Esophagus squamous epithelium (tissue), 5 donors: ENCODE results near the gene DPP3. TPM values are rescaled to one million over a fixed set of nuclear protein-coding genes. Genes with fewer than 3 reads are reported as not detected.

ENCODE experiments used
- DNase-seq: peaks from one replicate; lab custom pipeline; 2025; lab: John Stamatoyannopoulos, UW
- H3K27ac ChIP-seq, 4 donors: fragments of 200-600 bp; sonication (generic); one replicate each; pipeline ENCODE4 v1.5.1; 2016 to 2019; ENCODE audit warnings: mild to moderate bottlenecking in 1 of 4
- H3K27me3 ChIP-seq, 4 donors: fragments of 200-600 bp; sonication (generic); 1 replicate in 3 of 4; 2 replicates in 1 of 4; pipeline versions ENCODE4 v1.5.1 to v1.6.0; 2017 to 2021; ENCODE audit warnings: antibody characterized with exemption in 1 of 4
- H3K36me3 ChIP-seq, 3 donors: fragments of 200-600 bp; sonication (generic); one replicate each; pipeline ENCODE4 v1.5.1; 2016 to 2019
- H3K4me1 ChIP-seq, 3 donors: fragments of 200-600 bp; sonication (generic); one replicate each; pipeline ENCODE4 v1.5.1; 2017 to 2019
- H3K4me3 ChIP-seq, 4 donors: fragments of 200-600 bp; sonication (generic); 1 replicate in 3 of 4; 2 replicates in 1 of 4; pipeline ENCODE4 v1.5.1; 2016 to 2019; ENCODE audit warnings: mild to moderate bottlenecking in 2 of 4, moderate library complexity in 1 of 4
- H3K9me3 ChIP-seq, 3 donors: fragments of 200-600 bp; sonication (generic); one replicate each; pipeline ENCODE4 v1.5.1; 2016 to 2019
- CTCF ChIP-seq, 6 experiments: fragments of 450-650 bp in 4 of 6; fragments of 200-600 bp in 2 of 6; sonication (generic) in 2 of 6; IDR thresholded peaks; one replicate each; pipeline ENCODE4 v1.5.1; 2016 to 2019; ENCODE audit warnings: antibody characterized with exemption in 6 of 6, mild to moderate bottlenecking in 4 of 6, moderate library complexity in 4 of 6
- POLR2A ChIP-seq, 4 donors: fragments of 450-650 bp; IDR thresholded peaks; one replicate each; pipeline ENCODE4 v1.6.1; 2017; ENCODE audit warnings: antibody characterized with exemption in 4 of 4, mild to moderate bottlenecking in 4 of 4, moderate library complexity in 3 of 4
- WGBS, 2 donors: methylation state at CpG; one replicate each; pipeline ENCODE4 v1.1.5; 2018; 5-methylcytosine and 5-hydroxymethylcytosine counted together
- intact Hi-C: fragments of 100-400 bp; cut with DNase I; formaldehyde crosslinking; loops from one replicate; pipeline ENCODE4 v1.15.0; 2022
- small RNA-seq, 4 donors: library from RNA; depleted of rRNA; stranded (forward); fragments of <200 nt; gene quantifications; one replicate each; pipeline ENCODE3, GENCODE V24; 2016
- total RNA-seq, 4 donors: library from RNA; depleted of rRNA; stranded (reverse); fragments of >200 nt; gene quantifications; one replicate each; pipeline ENCODE4 v1.1.0, GENCODE V29; 2016
- donor health status: DM: yes; HTN: yes; CAD: no.

DPP3 gene
- total RNA-seq, 4 donors from 2014 or later, result 24.6 to 49.2 (median 43.5) TPM

- 56 to 66% methylated on average over 3 to 5 of the region's 7 CpGs for WGBS, 2 donors
- TF ChIP-seq CTCF (IDR thresholded peaks at IDR 0.05) (no peak), POLR2A (IDR thresholded peaks at IDR 0.05) (no peak)
- intact Hi-C loops, result no loop called here
- H3K4me1 ChIP-seq, result peaks cover 7 to 11% (median 7%) of the 10 kb centered on the region in 3 donors
- no peaks in the 10 kb centered on the region for H3K9me3 ChIP-seq
- DNase-seq, result no peak
- no peak overlapping the region for H3K27ac ChIP-seq
- peaks cover 0 to 42% (median 0%) of the 10 kb centered on the region in 4 donors for H3K27me3 ChIP-seq
- H3K4me3 ChIP-seq, result no peak overlapping the region
- H3K36me3 ChIP-seq, result no peaks in the 10 kb centered on the region
Measured at GRCh38 chr11:66556086-66556485, 75.9 kb downstream of the DPP3 start.

- H3K36me3 ChIP-seq, result no peaks in the 10 kb centered on the region
- H3K4me3 ChIP-seq, result no peak overlapping the region
- intact Hi-C loops, result no loop called here
- no peak for DNase-seq
- peaks cover 7 to 11% (median 7%) of the 10 kb centered on the region in 3 donors for H3K4me1 ChIP-seq
- H3K27ac ChIP-seq, result no peak overlapping the region
- no peaks in the 10 kb centered on the region for H3K9me3 ChIP-seq
- H3K27me3 ChIP-seq, result peaks cover 0 to 42% (median 0%) of the 10 kb centered on the region in 4 donors
- TF ChIP-seq POLR2A (IDR thresholded peaks at IDR 0.05) (no peak), CTCF (IDR thresholded peaks at IDR 0.05) (no peak)
- 71 to 82% methylated on average over 4 to 5 of the region's 24 CpGs for WGBS, 2 donors
Measured at GRCh38 chr11:66557733-66558326, 77.6 kb downstream of the DPP3 start.

Small RNAs within 50 kb of the gene (small RNA-seq; reads per million reads assigned to genes)
- gene RF00416, result 0 reads per million in 4 donors

Other genes starting within 250 kb of the DPP3 start
- gene KLC2, start 222.7 kb upstream of the DPP3 start, total RNA-seq, result 10 to 100 TPM; 10.6 to 29.8 (median 17.9) TPM
- gene RAB1B, start 211.8 kb upstream of the DPP3 start, total RNA-seq, result 100 to 1,000 TPM in 2 of 4 donors, 10 to 100 TPM in 2; 83.7 to 148 (median 110) TPM
- under 1 TPM in 2 of 4 donors, not detected in 2; 0.48 to 0.70 TPM for gene CNIH2, start 202.3 kb upstream of the DPP3 start, total RNA-seq
- gene YIF1A, start 191.3 kb upstream of the DPP3 start, total RNA-seq, result 10 to 100 TPM; 51.9 to 71.9 (median 63.8) TPM
- not detected for gene TMEM151A, start 188.5 kb upstream of the DPP3 start, total RNA-seq
- 10 to 100 TPM in 1 of 4 donors, 1 to 10 TPM in 3; 1.9 to 13.2 (median 6.1) TPM for gene CD248, start 163.4 kb upstream of the DPP3 start, total RNA-seq
- 10 to 100 TPM; 22.3 to 37.2 (median 27.6) TPM for gene RIN1, start 144.0 kb upstream of the DPP3 start, total RNA-seq
- 10 to 100 TPM; 43.8 to 65.5 (median 56.8) TPM for gene BRMS1, start 135.3 kb upstream of the DPP3 start, total RNA-seq
- 10 to 100 TPM in 2 of 4 donors, 1 to 10 TPM in 2; 6.8 to 24.0 (median 11.3) TPM for gene B4GAT1, start 132.8 kb upstream of the DPP3 start, total RNA-seq
- gene SLC29A2, start 108.7 kb upstream of the DPP3 start, total RNA-seq, result 1 to 10 TPM; 2.9 to 5.5 (median 4.8) TPM
- gene NPAS4, start 59.4 kb upstream of the DPP3 start, total RNA-seq, result under 1 TPM in 1 of 4 donors, not detected in 3; 0.38 TPM
- gene MRPL11, start 41.6 kb upstream of the DPP3 start, total RNA-seq, result 10 to 100 TPM; 39.3 to 66.4 (median 54.2) TPM
- gene PELI3, start 13.5 kb upstream of the DPP3 start, total RNA-seq, result 10 to 100 TPM in 1 of 4 donors, 1 to 10 TPM in 3; 6.3 to 17.2 (median 8.8) TPM
- gene BBS1, start 30.2 kb downstream of the DPP3 start, total RNA-seq, result 10 to 100 TPM in 3 of 4 donors, 1 to 10 TPM in 1; 9.7 to 45.8 (median 17.1) TPM
- gene ZDHHC24, start 65.6 kb downstream of the DPP3 start, total RNA-seq, result 10 to 100 TPM in 1 of 4 donors, 1 to 10 TPM in 3; 8.0 to 10.7 (median 9.5) TPM
- not detected for gene ACTN3, start 66.5 kb downstream of the DPP3 start, total RNA-seq
- gene CTSF, start 88.2 kb downstream of the DPP3 start, total RNA-seq, result 10 to 100 TPM in 2 of 4 donors, 1 to 10 TPM in 2; 3.3 to 47.3 (median 13.0) TPM
- under 1 TPM; 0.09 to 0.40 (median 0.21) TPM for gene CCDC87, start 112.6 kb downstream of the DPP3 start, total RNA-seq
- gene CCS, start 112.8 kb downstream of the DPP3 start, total RNA-seq, result 10 to 100 TPM; 12.7 to 27.5 (median 21.2) TPM
- 10 to 100 TPM; 37.0 to 61.5 (median 38.0) TPM for gene RBM14, start 136.2 kb downstream of the DPP3 start, total RNA-seq
- 10 to 100 TPM; 68.6 to 89.6 (median 80.3) TPM for gene RBM4, start 158.3 kb downstream of the DPP3 start, total RNA-seq
- 10 to 100 TPM in 2 of 4 donors, 1 to 10 TPM in 2; 8.4 to 16.4 (median 9.2) TPM for gene RBM4B, start 197.5 kb downstream of the DPP3 start, total RNA-seq
- gene SPTBN2, start 248.8 kb downstream of the DPP3 start, total RNA-seq, result 100 to 1,000 TPM; 101 to 368 (median 128) TPM